ENCODE results near the gene CRNN. TPM values are rescaled to one million over a fixed set of nuclear protein-coding genes. Genes with fewer than 3 reads are reported as not detected.

The CRNN gene
- total RNA-seq: not detected in 2 replicates

- no peaks in the 10 kb centered on the region for H3K4me1 Mint-ChIP-seq (ENCODE audit: low read depth)
- H3K36me3 Mint-ChIP-seq (ENCODE audit: low read depth): no peaks in the 10 kb centered on the region
- H3K9me3 Mint-ChIP-seq: no peaks in the 10 kb centered on the region
- intact Hi-C loops (cut with micrococcal nuclease): no loop called here
- no peak within 1 kb of the TSS for H3K27ac Mint-ChIP-seq
- peaks cover 5% of the 10 kb centered on the region for H3K27me3 Mint-ChIP-seq (ENCODE audit: low read depth)
- no peak within 1 kb of the TSS for H3K4me3 Mint-ChIP-seq (ENCODE audit: low read depth)
- no peak for DNase-seq (ENCODE audit: low spot score)
Measured at GRCh38 chr1:152413909-152414308, at the start of gene CRNN. Gene CRNN, minus strand, starts transcription at chr1:152414263. Its CDS starts 2,030 bp downstream, at chr1:152412233.

GRCh38 chr1:152462636-152463035, 48.6 kb upstream of the CRNN start:
- Mint-ChIP-seq H3K9me3 (peaks cover 6% of the 10 kb centered on the region), H3K27me3 (ENCODE audit: low read depth) (peaks cover 16% of the 10 kb centered on the region), H3K4me3 (ENCODE audit: low read depth) (no peak overlapping the region), H3K36me3 (ENCODE audit: low read depth) (no peaks in the 10 kb centered on the region), H3K4me1 (ENCODE audit: low read depth) (peaks cover 27% of the 10 kb centered on the region), H3K27ac (no peak overlapping the region)
- no peak for DNase-seq (ENCODE audit: low spot score)
- intact Hi-C loops (cut with micrococcal nuclease): loop anchor here (10.0 kb wide), 1 partner anchor 558 kb away; the partner anchor contains the start of gene THEM4

GRCh38 chr1:152461544-152461943, 47.5 kb upstream of the CRNN start:
- H3K4me3 Mint-ChIP-seq (ENCODE audit: low read depth): no peak overlapping the region
- H3K9me3 Mint-ChIP-seq: peaks cover 6% of the 10 kb centered on the region
- no peak overlapping the region for H3K27ac Mint-ChIP-seq
- intact Hi-C loops (cut with micrococcal nuclease): loop anchor here (10.0 kb wide), 1 partner anchor 557 kb away; the partner anchor contains the start of gene THEM4
- no peaks in the 10 kb centered on the region for H3K36me3 Mint-ChIP-seq (ENCODE audit: low read depth)
- peak; percentile 30 for DNase-seq (ENCODE audit: low spot score)
- H3K4me1 Mint-ChIP-seq (ENCODE audit: low read depth): peaks cover 27% of the 10 kb centered on the region
- peaks cover 15% of the 10 kb centered on the region for H3K27me3 Mint-ChIP-seq (ENCODE audit: low read depth)

- DNase-seq (ENCODE audit: low spot score): no peak
- peaks cover under 1% of the 10 kb centered on the region for H3K9me3 Mint-ChIP-seq
- peaks cover 9% of the 10 kb centered on the region for H3K27me3 Mint-ChIP-seq (ENCODE audit: low read depth)
- H3K4me3 Mint-ChIP-seq (ENCODE audit: low read depth): no peak overlapping the region
- peaks cover 27% of the 10 kb centered on the region for H3K4me1 Mint-ChIP-seq (ENCODE audit: low read depth)
- H3K36me3 Mint-ChIP-seq (ENCODE audit: low read depth): no peaks in the 10 kb centered on the region
- H3K27ac Mint-ChIP-seq: no peak overlapping the region
- intact Hi-C loops (cut with micrococcal nuclease): loop anchor here (10.0 kb wide), 1 partner anchor 556 kb away; the partner anchor contains the start of gene THEM4
Measured at GRCh38 chr1:152460529-152460899, 46.5 kb upstream of the CRNN start.

GRCh38 chr1:152459596-152460528, 45.8 kb upstream of the CRNN start:
- no peaks in the 10 kb centered on the region for H3K36me3 Mint-ChIP-seq (ENCODE audit: low read depth)
- intact Hi-C loops (cut with micrococcal nuclease): loop anchor here (2.0 to 10.0 kb wide), 3 partner anchors 113 to 555 kb away; partner anchors contain the start of gene THEM4
- H3K4me3 Mint-ChIP-seq (ENCODE audit: low read depth): peak overlapping the region; percentile 34
- peaks cover 10% of the 10 kb centered on the region for H3K27me3 Mint-ChIP-seq (ENCODE audit: low read depth)
- peak overlapping the region; percentile 76 for H3K27ac Mint-ChIP-seq
- peaks cover 27% of the 10 kb centered on the region for H3K4me1 Mint-ChIP-seq (ENCODE audit: low read depth)
- DNase-seq (ENCODE audit: low spot score): peak; percentile 63
- no peaks in the 10 kb centered on the region for H3K9me3 Mint-ChIP-seq

- H3K4me1 Mint-ChIP-seq (ENCODE audit: low read depth): peaks cover 27% of the 10 kb centered on the region
- H3K36me3 Mint-ChIP-seq (ENCODE audit: low read depth): no peaks in the 10 kb centered on the region
- H3K27me3 Mint-ChIP-seq (ENCODE audit: low read depth): peaks cover 12% of the 10 kb centered on the region
- H3K4me3 Mint-ChIP-seq (ENCODE audit: low read depth): no peak overlapping the region
- intact Hi-C loops (cut with micrococcal nuclease): loop anchor here (1.0 to 2.0 kb wide), 3 partner anchors 112 to 406 kb away; no protein-coding TSS in a partner anchor
- no peaks in the 10 kb centered on the region for H3K9me3 Mint-ChIP-seq
- no peak overlapping the region for H3K27ac Mint-ChIP-seq
- peak; percentile 64 for DNase-seq (ENCODE audit: low spot score)
Measured at GRCh38 chr1:152458384-152459185, 44.5 kb upstream of the CRNN start.

GRCh38 chr1:152457561-152457960, 43.5 kb upstream of the CRNN start:
- Mint-ChIP-seq H3K9me3 (no peaks in the 10 kb centered on the region), H3K4me3 (ENCODE audit: low read depth) (no peak overlapping the region), H3K4me1 (ENCODE audit: low read depth) (peaks cover 27% of the 10 kb centered on the region), H3K36me3 (ENCODE audit: low read depth) (no peaks in the 10 kb centered on the region), H3K27me3 (ENCODE audit: low read depth) (peaks cover 18% of the 10 kb centered on the region), H3K27ac (no peak overlapping the region)
- intact Hi-C loops (cut with micrococcal nuclease): no loop called here
- DNase-seq (ENCODE audit: low spot score): no peak

GRCh38 chr1:152457071-152457470, 43.0 kb upstream of the CRNN start:
- no peak for DNase-seq (ENCODE audit: low spot score)
- intact Hi-C loops (cut with micrococcal nuclease): no loop called here
- Mint-ChIP-seq H3K4me1 (ENCODE audit: low read depth) (peaks cover 27% of the 10 kb centered on the region), H3K9me3 (no peaks in the 10 kb centered on the region), H3K27me3 (ENCODE audit: low read depth) (peaks cover 21% of the 10 kb centered on the region), H3K27ac (no peak overlapping the region), H3K36me3 (ENCODE audit: low read depth) (no peaks in the 10 kb centered on the region), H3K4me3 (ENCODE audit: low read depth) (no peak overlapping the region)

GRCh38 chr1:152451254-152451653, 37.2 kb upstream of the CRNN start:
- no peak for DNase-seq (ENCODE audit: low spot score)
- no peaks in the 10 kb centered on the region for H3K9me3 Mint-ChIP-seq
- H3K4me3 Mint-ChIP-seq (ENCODE audit: low read depth): no peak overlapping the region
- intact Hi-C loops (cut with micrococcal nuclease): no loop called here
- no peaks in the 10 kb centered on the region for H3K36me3 Mint-ChIP-seq (ENCODE audit: low read depth)
- H3K27me3 Mint-ChIP-seq (ENCODE audit: low read depth): peaks cover 19% of the 10 kb centered on the region
- no peaks in the 10 kb centered on the region for H3K4me1 Mint-ChIP-seq (ENCODE audit: low read depth)
- no peak overlapping the region for H3K27ac Mint-ChIP-seq

- DNase-seq (ENCODE audit: low spot score): no peak
- no peaks in the 10 kb centered on the region for H3K9me3 Mint-ChIP-seq
- H3K27ac Mint-ChIP-seq: no peak overlapping the region
- no peaks in the 10 kb centered on the region for H3K4me1 Mint-ChIP-seq (ENCODE audit: low read depth)
- H3K36me3 Mint-ChIP-seq (ENCODE audit: low read depth): no peaks in the 10 kb centered on the region
- intact Hi-C loops (cut with micrococcal nuclease): no loop called here
- H3K27me3 Mint-ChIP-seq (ENCODE audit: low read depth): peaks cover 17% of the 10 kb centered on the region
- H3K4me3 Mint-ChIP-seq (ENCODE audit: low read depth): no peak overlapping the region
Measured at GRCh38 chr1:152449661-152450060, 35.6 kb upstream of the CRNN start.

GRCh38 chr1:152448496-152448895, 34.4 kb upstream of the CRNN start:
- no peak for DNase-seq (ENCODE audit: low spot score)
- H3K4me1 Mint-ChIP-seq (ENCODE audit: low read depth): no peaks in the 10 kb centered on the region
- peaks cover 13% of the 10 kb centered on the region for H3K27me3 Mint-ChIP-seq (ENCODE audit: low read depth)
- no peak overlapping the region for H3K27ac Mint-ChIP-seq
- H3K4me3 Mint-ChIP-seq (ENCODE audit: low read depth): no peak overlapping the region
- H3K36me3 Mint-ChIP-seq (ENCODE audit: low read depth): no peaks in the 10 kb centered on the region
- intact Hi-C loops (cut with micrococcal nuclease): no loop called here
- H3K9me3 Mint-ChIP-seq: no peaks in the 10 kb centered on the region

GRCh38 chr1:152448095-152448494, 34.0 kb upstream of the CRNN start:
- no peaks in the 10 kb centered on the region for H3K9me3 Mint-ChIP-seq
- no peak overlapping the region for H3K4me3 Mint-ChIP-seq (ENCODE audit: low read depth)
- intact Hi-C loops (cut with micrococcal nuclease): no loop called here
- H3K36me3 Mint-ChIP-seq (ENCODE audit: low read depth): no peaks in the 10 kb centered on the region
- no peak overlapping the region for H3K27ac Mint-ChIP-seq
- H3K27me3 Mint-ChIP-seq (ENCODE audit: low read depth): peaks cover 13% of the 10 kb centered on the region
- no peaks in the 10 kb centered on the region for H3K4me1 Mint-ChIP-seq (ENCODE audit: low read depth)
- DNase-seq (ENCODE audit: low spot score): no peak

Data from activated T-helper 2 cell treated with anti-CD3 and anti-CD28 coated beads, Interferon-gamma antibody, Interleukin-2, Interleukin-4, amounts not matched to agents 10 μg/mL and 5 μg/mL and 100 μg/mL, durations not matched to agents 14 hours and 24 hours and 36 hours (primary cell).